ENCODE data around the gene AGPAT2.

AGPAT2 gene

DNA sequence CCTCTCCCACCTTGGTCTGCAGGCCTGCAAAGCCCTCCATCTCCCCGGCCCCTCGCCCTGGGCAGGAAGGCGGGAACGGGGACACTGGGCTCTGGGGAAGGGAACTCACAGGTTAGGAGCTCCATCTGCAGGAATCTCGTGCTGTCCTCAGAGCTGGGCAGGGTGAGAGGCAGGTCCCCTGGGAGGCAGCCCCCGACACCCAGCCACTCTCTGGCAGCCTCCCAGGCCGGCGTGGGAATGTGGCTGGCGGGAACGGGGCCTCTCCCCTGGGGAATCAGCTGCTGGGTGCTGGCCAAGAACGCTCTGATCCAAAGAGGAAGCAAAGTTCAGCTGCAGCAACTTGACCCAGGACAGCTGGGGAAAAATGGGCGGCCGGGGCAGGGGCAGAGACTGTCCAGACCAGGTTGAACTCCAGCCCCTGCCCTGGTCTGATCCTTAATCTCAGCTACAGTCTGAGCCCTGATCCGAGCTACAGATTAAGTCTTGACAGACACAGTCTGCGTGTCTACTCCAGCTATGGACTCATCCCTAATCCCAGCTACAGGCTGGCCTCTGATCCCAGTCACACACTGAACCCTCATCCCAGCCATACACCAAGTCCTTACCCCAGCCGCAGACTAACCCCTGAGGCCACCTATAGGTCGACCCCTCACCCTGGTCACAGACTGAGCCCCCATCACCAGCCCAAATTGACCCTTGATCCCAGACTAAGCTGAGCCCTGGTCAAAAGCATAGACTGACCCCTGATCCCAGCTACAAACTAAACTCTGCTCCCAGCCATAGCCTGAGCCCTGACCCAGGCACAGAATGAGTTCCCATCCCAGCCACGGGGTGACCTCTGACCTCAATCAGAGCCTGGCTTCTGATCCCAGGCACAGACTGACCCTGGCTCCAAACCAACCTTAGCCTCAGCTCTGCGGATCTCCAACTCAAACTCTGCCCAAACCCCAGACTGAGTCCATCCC lies 61.9 kb downstream of the AGPAT2 start:
- DNase-seq (ENCODE audit: low spot score): peak; percentile 85

DNA sequence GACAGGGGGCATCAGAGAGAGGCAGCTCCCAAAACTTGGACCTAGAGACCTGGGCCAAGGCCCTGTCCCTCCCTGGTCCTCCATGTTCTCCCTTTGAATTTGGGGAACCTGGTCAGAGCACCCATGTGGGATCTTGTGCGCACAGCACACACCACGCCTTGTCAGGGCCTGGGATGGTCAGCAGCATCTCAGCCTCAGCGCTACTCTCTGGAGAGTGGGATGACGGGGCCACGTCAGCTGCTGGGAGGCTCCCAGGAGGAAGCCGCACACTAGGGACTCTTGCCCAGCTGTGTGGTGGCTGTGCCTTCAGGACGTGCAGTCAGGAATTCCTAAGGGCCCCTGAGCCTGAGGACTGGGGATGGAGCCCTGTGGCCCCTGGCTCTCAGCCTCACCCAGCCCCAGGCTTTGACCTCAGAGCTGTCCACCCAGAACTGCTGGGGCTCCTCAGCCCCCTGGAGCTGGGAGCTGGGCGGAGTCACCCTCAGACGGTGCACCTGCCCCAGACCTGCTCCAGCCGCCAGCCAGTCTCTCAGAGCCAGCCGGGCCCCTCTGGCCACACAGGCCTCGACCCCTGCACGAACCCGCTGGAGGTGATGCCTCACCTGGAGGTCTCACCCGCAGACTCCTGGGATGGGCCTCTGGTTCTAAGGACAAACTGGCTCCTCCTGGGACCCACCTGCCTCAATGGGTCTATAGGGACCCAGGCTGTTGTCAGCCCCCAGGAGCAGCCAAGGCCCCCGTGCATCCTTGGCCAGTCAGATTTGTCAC lies 62.9 kb downstream of the AGPAT2 start:
- no peak for DNase-seq (ENCODE audit: low spot score)

DNA sequence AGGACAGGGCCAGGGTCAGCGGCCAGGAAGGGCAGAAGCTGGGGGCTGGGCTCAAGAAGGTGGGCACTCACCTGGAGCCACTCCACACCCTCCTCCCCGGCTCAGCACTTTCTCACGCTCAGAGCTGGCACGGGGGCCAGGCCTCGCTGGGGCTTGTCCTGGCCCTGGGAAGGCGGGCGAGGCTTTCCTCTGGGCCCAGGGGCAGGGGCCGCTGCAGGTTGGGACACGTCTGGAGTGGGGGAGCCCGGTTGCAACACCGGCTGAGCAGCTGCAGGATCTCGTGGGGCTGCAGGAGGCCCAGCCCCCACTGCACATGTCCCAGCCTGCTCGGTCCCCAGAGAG lies 63.4 kb downstream of the AGPAT2 start:
- DNase-seq (ENCODE audit: low spot score): no peak
